ENCODE measurements around the gene DZIP1L.

GRCh38 chr3:138113326-138113725 lies 2.1 kb downstream of the DZIP1L start:
- TF ChIP-seq GATA2 (IDR thresholded peaks at IDR 0.05; ENCODE audit: low read depth, low read length) = no peak
- TF ChIP-seq GATA3 (IDR thresholded peaks at IDR 0.05; ENCODE audit: low read depth, low read length) = no peak
